ENCODE data around the gene USP5.

- TF ChIP-seq CTCF (conservative IDR thresholded peaks at IDR 0.05; ENCODE audit: low read depth, low read length) (no peak), EZH2 (IDR thresholded peaks at IDR 0.05; ENCODE audit: low read length, unreplicated experiment) (no peak), EZH2phosphoT487 (IDR thresholded peaks at IDR 0.05; ENCODE audit: borderline replicate concordance, low read length) (no peak)
Measured at GRCh38 chr12:6851921-6852650, at the start of gene USP5.

Data from PC-3 (cell line).